Measurements from ENCODE around the gene APOA4. TPM values are rescaled to one million over a fixed set of nuclear protein-coding genes. Genes with fewer than 3 reads are reported as not detected.

The APOA4 gene
- total and polyA plus RNA-seq, 9 of the 15 experiments (the other 6 are each of a cell fraction or from before 2014, with no cell fraction given) = 0.07 TPM; not detected in 8

DNA sequence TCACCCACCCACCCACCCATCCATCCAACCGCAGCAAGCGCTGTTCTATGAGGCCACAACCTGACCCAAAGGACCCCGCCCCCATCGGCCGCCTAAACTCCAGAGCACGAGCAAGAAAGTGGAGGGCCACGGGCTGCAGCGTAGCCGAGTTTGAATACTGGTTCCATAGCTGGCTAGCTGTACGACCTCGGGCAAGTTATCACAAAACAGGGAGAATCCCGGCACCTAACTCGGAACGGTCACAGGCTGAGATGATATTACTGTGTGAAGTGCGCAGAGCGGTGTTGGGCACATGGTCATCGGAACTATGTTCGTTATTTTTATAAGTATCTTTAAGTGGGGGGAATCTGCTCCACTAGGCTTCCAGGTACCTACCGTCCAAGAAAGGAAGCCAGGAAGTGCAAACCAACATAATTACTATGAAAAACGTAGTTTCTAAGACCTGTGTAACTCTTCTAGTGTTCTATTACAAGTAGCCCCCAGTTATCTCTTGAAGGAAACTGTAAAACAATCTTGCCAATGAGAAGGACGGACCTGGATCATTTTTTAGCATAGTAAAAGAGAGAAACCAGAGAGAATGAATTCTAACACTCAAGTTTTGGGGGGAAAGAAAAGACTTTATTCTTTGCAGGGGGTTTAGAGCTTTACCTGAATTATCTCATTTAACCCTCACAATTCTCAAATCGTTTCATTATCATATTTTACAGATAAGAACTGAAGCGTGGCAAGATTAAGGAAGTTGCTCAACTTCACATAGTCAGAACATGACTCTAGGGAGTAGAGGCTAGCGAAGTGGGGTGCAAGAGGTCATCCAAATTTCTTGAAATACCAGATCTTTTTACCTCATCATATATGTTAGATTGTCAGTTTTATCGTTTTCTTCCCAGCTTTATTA, 49.7 kb downstream of the APOA4 start (continued):
- TF ChIP-seq PBX2 (CRISPR knock-in tag; IDR thresholded peaks at IDR 0.05; ENCODE audit: low read depth) (no peak), PBX2 (tag; conservative IDR thresholded peaks at IDR 0.05; ENCODE audit: low read depth) (no peak), CBX3 (IDR thresholded peaks at IDR 0.05; ENCODE audit: borderline replicate concordance in 1 of 2, low read length in 2 of 2) (peak in 1 of 2 experiments; percentile 5; a peak in 1 of 3 replicates), PTBP1 (IDR thresholded peaks at IDR 0.05; ENCODE audit: low read depth, low read length) (no peak), ZNF311 (CRISPR knock-in tag; IDR thresholded peaks at IDR 0.05) (no peak), HMGN3 (IDR thresholded peaks at IDR 0.05; ENCODE audit: borderline replicate concordance, extremely low read depth, insufficient read length, low read depth, low read length) (no peak), ZFP36 (IDR thresholded peaks at IDR 0.05; ENCODE audit: low read depth, low read length, partially characterized antibody) (no peak), ZNF717 (CRISPR knock-in tag; IDR thresholded peaks at IDR 0.05) (no peak), ZNF263 (CRISPR knock-in tag; IDR thresholded peaks at IDR 0.05; ENCODE audit: borderline replicate concordance) (no peak), CREM (IDR thresholded peaks at IDR 0.05; ENCODE audit: low read depth) (no peak), ZNF830 (CRISPR knock-in tag; IDR thresholded peaks at IDR 0.05) (no peak), ZFP1 (CRISPR knock-in tag; IDR thresholded peaks at IDR 0.05) (no peak), CBX8 (IDR thresholded peaks at IDR 0.05; ENCODE audit: borderline replicate concordance, extremely low read depth, low read depth, low read length, poor library complexity, severe bottlenecking) (no peak), TFE3 (CRISPR knock-in tag; IDR thresholded peaks at IDR 0.05) (no peak), GABPB2 (CRISPR knock-in tag; conservative IDR thresholded peaks at IDR 0.05) (no peak), ELF1 (tag; IDR thresholded peaks at IDR 0.05) (no peak), NR2C1 (IDR thresholded peaks at IDR 0.05) (no peak), NR2C1 (tag; IDR thresholded peaks at IDR 0.05) (no peak), ILK (tag; IDR thresholded peaks at IDR 0.05; ENCODE audit: borderline replicate concordance, low read depth) (no peak), BRCA1 (IDR thresholded peaks at IDR 0.05) (no peak), BRCA1 (CRISPR knock-in tag; IDR thresholded peaks at IDR 0.05) (no peak), MCM3 (IDR thresholded peaks at IDR 0.05) (no peak), CEBPG (CRISPR knock-in tag; IDR thresholded peaks at IDR 0.05) (peak; percentile 52; the same call in 1 of the 2 replicates), CEBPG (tag; conservative IDR thresholded peaks at IDR 0.05 in 1 of 2, IDR thresholded peaks at IDR 0.05 in 1 of 2) (peak; percentile 67; a peak in 2 of 4 replicates), SMARCB1 (IDR thresholded peaks at IDR 0.05; ENCODE audit: insufficient read length, low read depth) (no peak), ZNF324 (CRISPR knock-in tag; IDR thresholded peaks at IDR 0.05) (no peak)
